Coronary artery (tissue), 2 donors: ENCODE data around the gene CFLAR.

ENCODE experiments used
- DNase-seq: peaks from one replicate; pipeline ENCODE4 v3.0.0-alpha.2; 2017; ENCODE audit warnings: low spot score
- H3K27ac ChIP-seq, 2 donors: fragments of 200-600 bp; sonication (generic); one replicate each; pipeline ENCODE4 v1.5.1; 2016 to 2019
- H3K4me3 ChIP-seq: fragments of 200-600 bp; sonication (generic); 2 replicates; pipeline ENCODE4 v1.5.1; 2016; ENCODE audit warnings: mild to moderate bottlenecking, moderate library complexity
- TF ChIP-seq, protein P1 (sequence below): fragments of 200-600 bp; sonication (generic); IDR thresholded peaks from one replicate; pipeline ENCODE4 v1.5.1; 2019; ENCODE audit warnings: antibody characterized with exemption

The CFLAR gene

DNA sequence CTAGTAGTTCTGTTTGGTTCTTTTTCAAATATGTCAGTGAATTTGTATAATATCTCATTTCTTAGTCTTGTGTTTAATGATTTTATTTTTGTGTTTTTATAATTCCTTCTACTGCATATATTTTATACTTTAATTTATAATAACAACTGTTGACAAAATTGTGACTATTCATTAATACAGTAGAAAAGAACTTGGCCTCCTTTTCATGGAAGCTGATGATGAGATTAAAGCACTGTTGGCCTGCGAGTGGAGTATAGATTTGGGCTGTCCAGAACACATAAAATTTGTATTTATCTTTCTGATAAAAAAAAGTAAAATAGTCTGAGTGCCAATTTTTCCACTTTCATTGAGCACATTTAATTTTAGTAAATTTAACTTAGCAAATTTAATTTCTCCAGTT, 12.1 kb downstream of the CFLAR start:
- Histone ChIP-seq H3K27ac (peak overlapping the region; percentile 80 to 87), H3K4me3 (peak overlapping the region; percentile 62)
- DNase-seq = no peak
- TF ChIP-seq, protein P1, sequence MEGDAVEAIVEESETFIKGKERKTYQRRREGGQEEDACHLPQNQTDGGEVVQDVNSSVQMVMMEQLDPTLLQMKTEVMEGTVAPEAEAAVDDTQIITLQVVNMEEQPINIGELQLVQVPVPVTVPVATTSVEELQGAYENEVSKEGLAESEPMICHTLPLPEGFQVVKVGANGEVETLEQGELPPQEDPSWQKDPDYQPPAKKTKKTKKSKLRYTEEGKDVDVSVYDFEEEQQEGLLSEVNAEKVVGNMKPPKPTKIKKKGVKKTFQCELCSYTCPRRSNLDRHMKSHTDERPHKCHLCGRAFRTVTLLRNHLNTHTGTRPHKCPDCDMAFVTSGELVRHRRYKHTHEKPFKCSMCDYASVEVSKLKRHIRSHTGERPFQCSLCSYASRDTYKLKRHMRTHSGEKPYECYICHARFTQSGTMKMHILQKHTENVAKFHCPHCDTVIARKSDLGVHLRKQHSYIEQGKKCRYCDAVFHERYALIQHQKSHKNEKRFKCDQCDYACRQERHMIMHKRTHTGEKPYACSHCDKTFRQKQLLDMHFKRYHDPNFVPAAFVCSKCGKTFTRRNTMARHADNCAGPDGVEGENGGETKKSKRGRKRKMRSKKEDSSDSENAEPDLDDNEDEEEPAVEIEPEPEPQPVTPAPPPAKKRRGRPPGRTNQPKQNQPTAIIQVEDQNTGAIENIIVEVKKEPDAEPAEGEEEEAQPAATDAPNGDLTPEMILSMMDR = no peak

GRCh38 chr2:201128933-201129505, 13.1 kb downstream of the CFLAR start:
- no peak for DNase-seq
- Histone ChIP-seq H3K27ac (peak overlapping the region; percentile 75 to 80), H3K4me3 (peak overlapping the region; percentile 19)
- TF ChIP-seq, protein P1 = no peak

- no peak for DNase-seq
- H3K4me3 ChIP-seq = no peak overlapping the region
- TF ChIP-seq, protein P1 = no peak
- peak overlapping the region; percentile 32 to 70 for H3K27ac ChIP-seq
Measured at GRCh38 chr2:201130524-201131186, 14.7 kb downstream of the CFLAR start.

DNA sequence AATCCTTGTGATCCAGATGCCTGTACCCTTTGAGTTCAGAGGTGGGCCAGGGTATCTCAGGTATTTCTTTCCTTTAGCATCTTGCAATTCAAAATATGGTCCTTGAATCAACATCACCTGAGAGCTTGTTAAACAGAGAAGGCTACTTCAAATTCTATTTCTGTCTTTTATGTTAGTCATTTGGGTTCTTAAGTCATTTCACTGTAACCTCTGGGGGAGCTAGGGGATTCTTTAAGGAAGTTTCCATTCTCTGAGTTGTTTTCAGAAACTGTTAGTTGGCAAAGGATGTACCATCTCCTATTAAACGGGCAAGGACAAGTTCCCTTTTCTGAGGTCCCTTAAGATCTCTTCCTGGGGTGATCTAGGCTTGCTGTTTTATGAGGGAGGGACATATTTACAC, 16.6 kb downstream of the CFLAR start:
- H3K4me3 ChIP-seq = no peak overlapping the region
- no peak for DNase-seq
- peak overlapping the region in 1 of 2 donors; percentile 33 for H3K27ac ChIP-seq

GRCh38 chr2:201135386-201135785, 19.4 kb downstream of the CFLAR start:
- Histone ChIP-seq H3K27ac (peak overlapping the region in 1 of 2 donors; percentile 2), H3K4me3 (no peak overlapping the region)
- TF ChIP-seq, protein P1 = no peak
- no peak for DNase-seq

More for the DNA sequence above, 16.6 kb downstream of the CFLAR start:
- TF ChIP-seq, protein P1 = no peak

GRCh38 chr2:201136889-201137321, 20.9 kb downstream of the CFLAR start:
- peak overlapping the region in 1 of 2 donors; percentile 2 for H3K27ac ChIP-seq
- TF ChIP-seq, protein P1 = no peak
- DNase-seq = no peak
- H3K4me3 ChIP-seq = no peak overlapping the region
